GM21825 (cell line): ENCODE measurements around the gene RALGAPB.
"Not testable (repeated sequence)": the region's sequence is repeated elsewhere in the genome, so short reads cannot be mapped to it uniquely, and the experiment has no call there.

ENCODE experiments used
- ATAC-seq: cut with Tn5 transposase; IDR thresholded peaks from one replicate; pipeline ENCODE4 v1.9.1; 2021; ENCODE audit warnings: mild to moderate bottlenecking, moderate library complexity; ENCODE audit not compliant: unreplicated experiment

Gene RALGAPB

GRCh38 chr20:38485041-38485440, 12.4 kb downstream of the RALGAPB start:
- no peak for ATAC-seq

GRCh38 chr20:38489181-38489580, 16.5 kb downstream of the RALGAPB start:
- ATAC-seq, result no peak

GRCh38 chr20:38497246-38497935, 24.7 kb downstream of the RALGAPB start:
- no peak for ATAC-seq

GRCh38 chr20:38498909-38499308, 26.3 kb downstream of the RALGAPB start:
- no peak for ATAC-seq

- no peak for ATAC-seq
Observed at GRCh38 chr20:38499366-38499765, 26.7 kb downstream of the RALGAPB start.

GRCh38 chr20:38501858-38502436, 29.3 kb downstream of the RALGAPB start:
- ATAC-seq, result no peak

- ATAC-seq, result no peak
Observed at GRCh38 chr20:38504368-38505090, 31.9 kb downstream of the RALGAPB start.

GRCh38 chr20:38505091-38505455, 32.4 kb downstream of the RALGAPB start:
- no peak for ATAC-seq

- not testable (repeated sequence) for ATAC-seq
Observed at GRCh38 chr20:38511726-38512125, 39.1 kb downstream of the RALGAPB start.

- ATAC-seq, result no peak
Observed at GRCh38 chr20:38514185-38514584, 41.5 kb downstream of the RALGAPB start.

GRCh38 chr20:38514947-38515346, 42.3 kb downstream of the RALGAPB start:
- ATAC-seq, result no peak

- no peak for ATAC-seq
Observed at GRCh38 chr20:38515631-38516030, 43.0 kb downstream of the RALGAPB start.

GRCh38 chr20:38519426-38519825, 46.8 kb downstream of the RALGAPB start:
- no peak for ATAC-seq

GRCh38 chr20:38520261-38520660, 47.6 kb downstream of the RALGAPB start:
- no peak for ATAC-seq

GRCh38 chr20:38523697-38524096, 51.1 kb downstream of the RALGAPB start:
- ATAC-seq, result no peak

GRCh38 chr20:38528167-38528566, 55.5 kb downstream of the RALGAPB start:
- ATAC-seq, result no peak

GRCh38 chr20:38531021-38531420, 58.4 kb downstream of the RALGAPB start:
- ATAC-seq, result no peak

- no peak for ATAC-seq
Observed at GRCh38 chr20:38534756-38535155, 62.1 kb downstream of the RALGAPB start.

- no peak for ATAC-seq
Observed at GRCh38 chr20:38536310-38536709, 63.7 kb downstream of the RALGAPB start.

GRCh38 chr20:38537176-38537575, 64.5 kb downstream of the RALGAPB start:
- no peak for ATAC-seq

GRCh38 chr20:38538789-38539188, 66.1 kb downstream of the RALGAPB start:
- ATAC-seq, result no peak
